Right cardiac atrium (tissue), 5 donors: ENCODE results near the gene SCUBE3. TPM values are rescaled to one million over a fixed set of nuclear protein-coding genes. Genes with fewer than 3 reads are reported as not detected.

Experiments used
- ATAC-seq, 2 donors: fragments of 200-7000 bp; cut with Tn5 transposase; one replicate each; pipeline versions ENCODE4 v1.8.0 to v1.9.1; 2020; ENCODE audit warnings: moderate library complexity in 2 of 2, mild to moderate bottlenecking in 1 of 2
- DNase-seq, 3 donors: peaks; one replicate each; pipeline ENCODE4 v3.0.0-alpha.2; 2020
- H3K27ac ChIP-seq: one replicate; pipeline ENCODE4 v1.5.1; 2013; ENCODE audit warnings: mild to moderate bottlenecking, low read length, control low read depth, moderate library complexity
- H3K27me3 ChIP-seq: one replicate; pipeline ENCODE4 v1.6.1; 2013; ENCODE audit not compliant: control insufficient read depth, insufficient read depth
- H3K4me1 ChIP-seq: one replicate; pipeline ENCODE4 v1.6.1; 2013; ENCODE audit warnings: low read length; ENCODE audit not compliant: control insufficient read depth, insufficient read depth
- H3K4me3 ChIP-seq: one replicate; pipeline ENCODE4 v1.5.1; 2013; ENCODE audit warnings: low read length, control low read depth
- H3K9me3 ChIP-seq: one replicate; pipeline ENCODE4 v1.6.1; 2013; ENCODE audit warnings: low read length; ENCODE audit not compliant: control insufficient read depth
- WGBS: extraction: QIAGEN DNeasy Blood & Tissue Kit; methylation state at CpG from one replicate; pipeline ENCODE4 v1.1.7; 2013; 5-methylcytosine and 5-hydroxymethylcytosine counted together
- intact Hi-C, 4 donors: fragments of 100-400 bp; cut with DNase I; formaldehyde crosslinking; loops; one replicate each; pipeline versions ENCODE4 v1.11.0 to v1.14.0; 2022 to 2023
- long read RNA-seq, 4 donors: library from polyadenylated mRNA; unstranded; transcript quantifications; one replicate each; pipeline ENCODE4 v2.0.0, GENCODE V29; 2020 to 2021
- polyA plus RNA-seq: library from polyadenylated mRNA; stranded (reverse); fragments of 200-250 nt; gene quantifications from one replicate; pipeline ENCODE4 v1.2.3, GENCODE V29; 2013
- total RNA-seq, 4 donors: library from RNA; stranded (reverse); fragmentation: NEBNext Ultra II Directional; extraction: Animal tissue kit (Norgen Biotek cat#: 25700); gene quantifications; one replicate each; pipeline ENCODE4 v1.2.1, GENCODE V29; 2021
- donor health status: healthy with polysubstance abuse.
- donor health status: DM: no; HTN: yes; CAD: no.
- donor health status: DM: no; HTN: no; CAD: no.
- donor health status: DM: no; HTN: yes; CAD: no; lungs with severe emphysema.
- donor health status: DM: yes; HTN: yes; CAD: no.

Gene SCUBE3
- total RNA-seq = under 1 TPM; 0.25 to 0.86 (median 0.49) TPM
- 0.38 TPM for polyA plus RNA-seq
- long read RNA-seq, donor 1, partial matches to known transcripts = 1 of 2 reads
- long read RNA-seq, donor 1, other reads (novel, unspliced or antisense) = 1 of 2 reads
- long read RNA-seq, donor 2, partial matches to known transcripts = 0 of 1 reads
- long read RNA-seq, donor 2, other reads (novel, unspliced or antisense) = 1 of 1 reads
- long read RNA-seq, donor 3, partial matches to known transcripts = 0 of 2 reads
- long read RNA-seq, donor 3, other reads (novel, unspliced or antisense) = 2 of 2 reads
- long read RNA-seq, donor 4, partial matches to known transcripts = 0 of 2 reads
- long read RNA-seq, donor 4, other reads (novel, unspliced or antisense) = 2 of 2 reads

GRCh38 chr6:35213824-35214756 lies at the start of gene SCUBE3:
Gene SCUBE3 (plus strand): TSS chr6:35213956. CDS start chr6:35214419, 463 bp downstream.
- intact Hi-C loops = loop anchor here in 1 of 4 donors (10.0 kb wide), 1 partner anchor 219 kb away; no protein-coding TSS in a partner anchor
- Histone ChIP-seq H3K4me3 (peak within 1 kb of the TSS; percentile 57), H3K27ac (no peak within 1 kb of the TSS), H3K9me3 (no peaks in the 10 kb centered on the region), H3K27me3 (no peaks in the 10 kb centered on the region), H3K4me1 (peaks cover 2% of the 10 kb centered on the region)
- 1% methylated on average over 89 of the region's 89 CpGs for WGBS
- ATAC-seq (peak; percentile 40 to 48), DNase-seq (peak; percentile 28 to 69 (median 67))

DNA sequence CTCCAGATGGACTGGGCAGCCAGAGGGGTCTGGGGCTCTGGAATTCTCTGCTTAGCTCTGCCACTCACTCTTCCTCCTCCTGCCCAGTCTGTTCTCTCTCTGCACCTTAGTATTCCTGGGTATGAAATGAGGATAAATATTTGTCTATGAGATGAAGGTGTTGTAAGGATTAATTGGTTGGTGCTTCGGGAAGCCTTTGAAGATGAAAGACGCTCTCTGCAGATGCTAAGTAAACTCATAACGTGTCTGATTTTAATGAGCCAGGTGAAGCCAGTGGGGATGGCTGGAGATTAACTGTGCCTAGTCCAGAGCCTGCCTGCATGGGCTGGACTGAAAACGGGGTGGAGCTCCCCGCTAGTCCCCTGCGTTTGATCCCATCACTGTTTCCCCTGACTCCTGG lies 49.5 kb upstream of the SCUBE3 start:
- Histone ChIP-seq H3K27me3 (no peaks in the 10 kb centered on the region), H3K27ac (no peak overlapping the region), H3K4me1 (peaks cover 4% of the 10 kb centered on the region), H3K9me3 (no peaks in the 10 kb centered on the region), H3K4me3 (no peak overlapping the region)
- no peak for ATAC-seq
- intact Hi-C loops = no loop called here
- 94% methylated on average over 6 of the region's 6 CpGs for WGBS
- no peak for DNase-seq

DNA sequence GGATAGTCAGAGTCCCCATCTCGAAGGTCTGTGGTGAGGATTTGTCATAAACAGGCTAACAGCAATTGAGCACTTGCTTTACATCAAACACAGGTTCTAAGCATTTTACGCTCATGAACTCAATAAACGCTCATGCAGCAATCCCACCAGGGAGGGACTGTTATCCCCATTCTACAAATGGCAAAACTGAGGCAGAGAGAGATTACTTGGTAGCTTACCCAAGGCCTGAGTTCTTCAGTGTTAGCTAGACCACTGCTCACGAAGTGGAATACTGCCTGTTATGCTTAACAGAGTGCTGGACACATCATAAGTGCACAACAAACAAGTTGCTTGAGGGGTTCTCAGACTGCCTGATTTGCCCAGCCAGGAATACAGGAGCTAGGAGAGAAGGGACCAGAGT lies 48.9 kb upstream of the SCUBE3 start:
- Histone ChIP-seq H3K4me3 (no peak overlapping the region), H3K27me3 (no peaks in the 10 kb centered on the region), H3K9me3 (no peaks in the 10 kb centered on the region), H3K27ac (no peak overlapping the region), H3K4me1 (peaks cover 4% of the 10 kb centered on the region)
- intact Hi-C loops = no loop called here
- WGBS = 92% methylated on average over 4 of the region's 4 CpGs
- ATAC-seq (no peak), DNase-seq (no peak)

GRCh38 chr6:35165630-35166071 lies 48.1 kb upstream of the SCUBE3 start:
- Histone ChIP-seq H3K27ac (no peak overlapping the region), H3K27me3 (no peaks in the 10 kb centered on the region), H3K4me1 (peaks cover 4% of the 10 kb centered on the region), H3K9me3 (no peaks in the 10 kb centered on the region), H3K4me3 (no peak overlapping the region)
- no peak for DNase-seq
- ATAC-seq = no peak
- 82% methylated on average over 2 of the region's 2 CpGs for WGBS
- intact Hi-C loops = no loop called here

DNA sequence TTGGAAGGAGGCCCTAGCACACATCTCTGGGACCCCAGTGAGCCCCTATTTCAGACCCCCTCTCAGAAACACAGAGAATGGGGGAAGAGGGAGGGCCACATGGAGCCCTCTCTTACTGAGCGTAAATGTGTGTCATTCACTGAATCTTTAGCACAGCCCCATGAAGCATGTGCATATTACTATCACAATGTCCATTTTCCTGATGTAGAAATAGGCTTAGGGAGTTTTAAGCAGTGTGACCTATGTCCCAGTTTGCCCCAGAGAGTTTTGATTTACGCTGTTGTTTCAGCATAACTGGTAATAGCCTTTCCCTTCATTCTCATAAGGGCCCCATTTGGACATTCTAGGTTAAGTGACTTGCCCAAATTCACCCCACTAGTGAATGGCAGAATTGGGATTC lies 47.6 kb upstream of the SCUBE3 start:
- no peak for DNase-seq
- Histone ChIP-seq H3K4me3 (no peak overlapping the region), H3K9me3 (no peaks in the 10 kb centered on the region), H3K27ac (no peak overlapping the region), H3K27me3 (no peaks in the 10 kb centered on the region), H3K4me1 (peaks cover 4% of the 10 kb centered on the region)
- 93% methylated on average over 2 of the region's 2 CpGs for WGBS
- intact Hi-C loops = no loop called here
- no peak for ATAC-seq

DNA sequence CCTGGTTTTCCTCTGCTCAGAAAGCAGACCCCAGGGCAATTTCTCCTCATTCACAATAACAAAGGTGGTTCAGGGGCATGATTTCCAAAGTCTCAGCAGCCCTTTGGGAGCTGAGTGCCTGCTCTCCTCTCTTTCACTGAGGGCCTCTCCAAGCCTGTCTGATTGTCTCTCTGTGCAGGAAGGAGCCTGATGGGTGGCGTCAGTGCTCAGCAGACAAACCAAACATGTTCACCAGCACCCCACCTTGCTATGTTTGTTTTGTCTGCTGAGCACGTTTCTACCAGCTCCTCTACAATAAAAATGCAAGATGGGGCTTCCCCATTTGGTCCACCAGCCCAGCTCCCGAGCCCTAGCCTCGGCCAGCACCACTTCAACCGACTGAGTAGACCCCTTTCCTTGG lies 47.2 kb upstream of the SCUBE3 start:
- intact Hi-C loops = no loop called here
- Histone ChIP-seq H3K27me3 (no peaks in the 10 kb centered on the region), H3K27ac (no peak overlapping the region), H3K9me3 (no peaks in the 10 kb centered on the region), H3K4me3 (no peak overlapping the region), H3K4me1 (peaks cover 4% of the 10 kb centered on the region)
- DNase-seq (no peak), ATAC-seq (no peak)
- WGBS = 83% methylated on average over 5 of the region's 5 CpGs

DNA sequence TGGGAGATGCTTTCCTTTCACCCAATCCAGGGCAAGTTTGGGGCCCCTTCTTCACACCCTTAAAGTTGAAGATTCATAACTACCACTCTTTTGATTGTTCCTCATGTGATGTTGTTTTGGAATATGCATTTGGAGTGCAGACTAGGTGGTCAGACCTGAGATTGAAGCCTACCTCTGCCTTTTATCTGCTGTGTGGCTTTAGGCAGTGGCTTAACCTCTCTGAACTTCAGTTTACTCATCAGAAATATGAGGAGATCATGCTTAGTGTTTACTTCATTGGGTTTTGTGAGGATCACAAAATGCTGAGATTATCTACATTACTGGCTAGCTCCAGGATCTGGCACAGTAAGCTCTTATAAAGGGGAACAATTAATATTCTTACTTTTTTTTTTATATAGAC lies 46.3 kb upstream of the SCUBE3 start:
- Histone ChIP-seq H3K27me3 (no peaks in the 10 kb centered on the region), H3K4me3 (no peak overlapping the region), H3K27ac (no peak overlapping the region), H3K9me3 (no peaks in the 10 kb centered on the region), H3K4me1 (peaks cover 4% of the 10 kb centered on the region)
- no peak for ATAC-seq
- intact Hi-C loops = no loop called here
- DNase-seq = no peak

GRCh38 chr6:35168461-35168861 lies 45.3 kb upstream of the SCUBE3 start:
- no peaks in the 10 kb centered on the region for H3K9me3 ChIP-seq
- H3K27me3 ChIP-seq = no peaks in the 10 kb centered on the region
- no peak for DNase-seq
- H3K4me1 ChIP-seq = peaks cover 4% of the 10 kb centered on the region
- no peak overlapping the region for H3K27ac ChIP-seq
- intact Hi-C loops = no loop called here
- 56% methylated on average over 7 of the region's 7 CpGs for WGBS
- ATAC-seq = no peak
- no peak overlapping the region for H3K4me3 ChIP-seq

DNA sequence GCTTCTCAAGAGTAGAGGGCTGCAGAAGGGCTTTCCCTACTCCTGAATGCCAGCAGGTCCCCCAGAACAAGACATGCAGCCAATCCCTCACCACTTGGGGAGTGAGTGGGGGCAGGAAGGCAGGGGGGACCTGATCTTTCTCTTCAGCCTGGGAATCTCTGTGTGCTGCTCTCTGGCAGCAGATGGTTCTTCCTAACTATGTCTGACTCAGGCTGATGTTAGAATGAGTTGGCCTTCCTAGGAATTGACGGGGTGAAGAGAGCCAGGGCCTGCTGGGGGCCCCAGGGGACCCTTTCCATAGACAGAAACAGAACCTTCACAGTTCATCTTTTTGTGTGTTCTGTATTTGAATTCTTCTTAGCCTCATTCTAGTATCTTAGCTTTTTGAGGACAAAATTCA lies 43.6 kb upstream of the SCUBE3 start:
- H3K27ac ChIP-seq = no peak overlapping the region
- ATAC-seq (no peak), DNase-seq (no peak)
- no peak overlapping the region for H3K4me3 ChIP-seq
- intact Hi-C loops = no loop called here
- WGBS = 78% methylated on average over 1 of the region's 1 CpG
- H3K9me3 ChIP-seq = no peaks in the 10 kb centered on the region
- H3K4me1 ChIP-seq = peaks cover 4% of the 10 kb centered on the region
- H3K27me3 ChIP-seq = no peaks in the 10 kb centered on the region

- ATAC-seq (no peak), DNase-seq (no peak)
- intact Hi-C loops = no loop called here
- H3K4me1 ChIP-seq = peaks cover 4% of the 10 kb centered on the region
- H3K27me3 ChIP-seq = no peaks in the 10 kb centered on the region
- H3K4me3 ChIP-seq = no peak overlapping the region
- H3K9me3 ChIP-seq = no peaks in the 10 kb centered on the region
- no peak overlapping the region for H3K27ac ChIP-seq
- WGBS = 94% methylated on average over 3 of the region's 3 CpGs
Observed at GRCh38 chr6:35170891-35171290, 42.9 kb upstream of the SCUBE3 start.

- Histone ChIP-seq H3K4me3 (no peak overlapping the region), H3K27ac (no peak overlapping the region), H3K27me3 (no peaks in the 10 kb centered on the region), H3K9me3 (no peaks in the 10 kb centered on the region), H3K4me1 (peaks cover 4% of the 10 kb centered on the region)
- intact Hi-C loops = no loop called here
- DNase-seq (no peak), ATAC-seq (no peak)
- WGBS = 75% methylated on average over 5 of the region's 5 CpGs
Observed at GRCh38 chr6:35173044-35173426, 40.7 kb upstream of the SCUBE3 start.
